VCaP (cell line): Measurements from ENCODE around the gene PRDM1.

ENCODE experiments used
- H3K27ac ChIP-seq: fragments of 450-650 bp; 2 replicates; pipeline ENCODE4 v1.5.1; 2017
- TF ChIP-seq, protein P1 (sequence below): fragments of 450-650 bp; conservative IDR thresholded peaks from 2 replicates; pipeline ENCODE4 v1.5.1; 2017; ENCODE audit warnings: mild to moderate bottlenecking, moderate library complexity

The PRDM1 gene

DNA sequence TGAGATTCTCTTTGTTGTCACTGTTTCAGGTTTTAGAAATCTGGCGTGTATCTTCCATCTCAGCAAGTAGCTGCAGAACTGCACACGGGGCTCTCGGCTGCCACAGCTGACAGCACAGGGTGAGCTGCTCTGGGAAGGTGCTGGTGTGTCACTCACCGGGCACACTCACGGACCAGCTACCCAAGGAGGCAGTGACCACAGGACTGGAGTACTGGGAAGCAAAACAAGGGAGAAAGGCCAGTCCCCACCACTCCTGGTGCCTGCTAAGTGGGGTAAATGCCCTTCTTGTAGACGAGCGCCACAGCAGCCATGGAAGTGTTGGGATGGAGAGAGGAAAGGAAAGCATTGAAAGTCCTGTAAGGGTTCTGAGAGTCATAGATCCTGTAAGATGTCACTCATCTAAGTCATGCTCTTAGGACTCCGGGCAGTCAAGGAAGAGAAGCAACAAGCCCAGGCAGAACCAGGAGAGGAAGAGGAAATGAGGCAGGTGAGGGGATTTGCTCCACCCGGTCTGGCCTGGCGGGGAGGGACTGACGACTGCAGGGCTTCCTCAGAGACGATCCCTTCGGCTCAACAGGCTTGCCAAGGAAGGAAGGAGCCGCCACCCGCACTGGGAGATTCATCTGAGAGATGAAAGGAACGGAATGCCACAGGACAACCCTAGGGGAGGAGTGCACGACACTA, 48.1 kb downstream of the PRDM1 start:
- no peak overlapping the region for H3K27ac ChIP-seq
- TF ChIP-seq, protein P1, sequence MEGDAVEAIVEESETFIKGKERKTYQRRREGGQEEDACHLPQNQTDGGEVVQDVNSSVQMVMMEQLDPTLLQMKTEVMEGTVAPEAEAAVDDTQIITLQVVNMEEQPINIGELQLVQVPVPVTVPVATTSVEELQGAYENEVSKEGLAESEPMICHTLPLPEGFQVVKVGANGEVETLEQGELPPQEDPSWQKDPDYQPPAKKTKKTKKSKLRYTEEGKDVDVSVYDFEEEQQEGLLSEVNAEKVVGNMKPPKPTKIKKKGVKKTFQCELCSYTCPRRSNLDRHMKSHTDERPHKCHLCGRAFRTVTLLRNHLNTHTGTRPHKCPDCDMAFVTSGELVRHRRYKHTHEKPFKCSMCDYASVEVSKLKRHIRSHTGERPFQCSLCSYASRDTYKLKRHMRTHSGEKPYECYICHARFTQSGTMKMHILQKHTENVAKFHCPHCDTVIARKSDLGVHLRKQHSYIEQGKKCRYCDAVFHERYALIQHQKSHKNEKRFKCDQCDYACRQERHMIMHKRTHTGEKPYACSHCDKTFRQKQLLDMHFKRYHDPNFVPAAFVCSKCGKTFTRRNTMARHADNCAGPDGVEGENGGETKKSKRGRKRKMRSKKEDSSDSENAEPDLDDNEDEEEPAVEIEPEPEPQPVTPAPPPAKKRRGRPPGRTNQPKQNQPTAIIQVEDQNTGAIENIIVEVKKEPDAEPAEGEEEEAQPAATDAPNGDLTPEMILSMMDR, result no peak

DNA sequence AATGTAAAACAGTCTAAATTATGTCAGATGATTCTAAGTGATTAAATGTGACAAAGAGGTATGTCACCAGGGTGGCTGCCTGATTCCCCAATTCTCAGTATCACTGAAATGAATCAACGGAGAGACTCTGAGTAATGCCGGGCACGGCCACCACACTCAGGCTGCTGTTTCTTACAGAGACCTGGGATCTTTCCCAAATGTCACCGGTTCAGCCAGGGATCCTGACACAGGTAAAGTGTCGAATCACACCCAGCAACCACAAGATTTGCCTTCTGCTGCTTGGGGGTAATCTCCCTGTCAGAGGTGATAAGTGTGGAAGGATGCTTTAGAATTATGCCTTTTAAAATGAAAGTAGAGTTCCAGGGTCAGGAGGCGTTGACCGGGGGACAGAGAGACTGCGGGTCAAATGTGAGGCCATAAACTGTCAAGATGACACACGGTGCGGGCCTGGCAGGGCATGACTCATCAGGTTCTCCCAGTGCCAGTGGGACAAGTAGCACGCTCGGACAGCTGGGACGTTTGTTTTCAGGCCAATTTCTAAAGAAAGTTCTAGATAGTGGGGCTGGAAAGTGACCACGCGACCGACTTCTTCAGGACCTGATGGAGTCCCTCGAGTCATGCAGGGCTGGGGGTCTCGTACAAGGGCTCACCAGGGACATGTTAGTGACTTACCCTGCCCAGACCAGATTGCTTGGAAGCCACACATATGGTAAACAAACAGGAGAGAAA, 48.9 kb downstream of the PRDM1 start:
- TF ChIP-seq, protein P1, result no peak
- H3K27ac ChIP-seq, result no peak overlapping the region

DNA sequence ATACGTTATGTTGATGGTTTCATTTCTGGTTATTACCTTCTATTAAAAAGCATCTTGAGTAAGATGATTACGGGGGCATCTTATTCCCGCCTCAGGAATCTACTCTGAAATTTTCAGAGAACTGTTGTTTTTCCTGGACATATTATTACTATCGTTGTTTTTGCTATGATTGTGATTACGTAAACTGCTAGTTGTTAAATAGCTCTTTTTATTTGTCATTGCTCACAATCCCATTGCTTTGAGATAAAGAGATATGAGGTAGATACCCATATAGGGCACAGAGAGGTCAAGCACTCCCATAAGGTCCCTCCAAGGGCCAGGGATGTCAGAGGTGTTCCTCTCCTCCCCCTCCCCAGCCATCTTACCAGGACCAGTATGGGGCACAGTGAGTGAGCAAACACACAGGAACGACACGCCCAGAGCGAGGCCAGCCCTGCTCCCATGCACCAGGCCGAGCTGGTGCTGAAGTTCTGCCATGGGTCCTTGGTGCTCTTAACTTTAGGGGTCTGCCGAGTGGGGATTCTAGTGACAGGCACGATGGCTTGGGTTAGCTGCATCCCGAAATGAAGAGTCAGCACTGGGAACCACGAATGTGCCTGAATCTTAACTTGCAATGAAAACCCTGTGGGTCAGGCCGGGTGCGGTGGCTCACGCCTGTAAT, 49.9 kb downstream of the PRDM1 start:
- TF ChIP-seq, protein P1, result no peak
- no peak overlapping the region for H3K27ac ChIP-seq

DNA sequence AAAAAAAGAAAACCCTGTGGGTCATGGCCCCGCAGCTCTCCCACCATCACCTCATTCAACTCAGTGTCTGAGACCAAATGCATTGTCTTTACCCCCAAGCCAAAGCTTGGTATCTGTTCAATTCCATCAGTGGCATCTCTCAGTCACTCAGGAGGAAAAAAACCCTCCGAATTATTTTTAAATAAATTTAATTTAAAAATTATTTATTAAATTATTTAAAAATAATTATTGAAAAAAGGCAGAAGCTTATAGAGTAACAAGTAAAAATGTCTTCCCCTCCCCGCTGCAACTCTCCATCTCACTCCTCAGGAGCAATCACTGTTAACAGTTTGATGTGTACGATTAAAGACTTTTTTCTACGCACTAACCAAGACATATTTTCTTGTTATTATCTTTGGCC, 50.7 kb downstream of the PRDM1 start:
- TF ChIP-seq, protein P1, result no peak
- H3K27ac ChIP-seq, result no peak overlapping the region

DNA sequence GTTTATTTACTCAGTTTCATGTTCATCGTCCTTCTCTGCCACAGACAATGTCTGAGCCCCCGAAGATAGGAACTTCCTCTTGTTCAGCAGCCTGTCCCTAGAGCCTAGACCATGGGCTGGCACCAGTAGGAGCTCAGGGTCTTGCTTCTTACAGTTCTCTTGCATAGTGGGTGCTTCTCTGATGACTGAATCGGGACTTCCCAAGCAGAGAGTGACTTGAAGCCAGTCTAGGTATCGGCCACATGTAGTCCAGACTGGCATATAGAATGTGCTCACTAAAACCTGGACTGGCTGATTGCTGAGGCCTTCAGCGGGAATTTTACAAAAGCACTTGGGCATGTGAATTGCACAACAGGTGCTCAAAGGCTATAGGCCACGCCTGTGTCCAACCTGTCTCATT, 52.0 kb downstream of the PRDM1 start:
- TF ChIP-seq, protein P1, result no peak
- H3K27ac ChIP-seq, result no peak overlapping the region

DNA sequence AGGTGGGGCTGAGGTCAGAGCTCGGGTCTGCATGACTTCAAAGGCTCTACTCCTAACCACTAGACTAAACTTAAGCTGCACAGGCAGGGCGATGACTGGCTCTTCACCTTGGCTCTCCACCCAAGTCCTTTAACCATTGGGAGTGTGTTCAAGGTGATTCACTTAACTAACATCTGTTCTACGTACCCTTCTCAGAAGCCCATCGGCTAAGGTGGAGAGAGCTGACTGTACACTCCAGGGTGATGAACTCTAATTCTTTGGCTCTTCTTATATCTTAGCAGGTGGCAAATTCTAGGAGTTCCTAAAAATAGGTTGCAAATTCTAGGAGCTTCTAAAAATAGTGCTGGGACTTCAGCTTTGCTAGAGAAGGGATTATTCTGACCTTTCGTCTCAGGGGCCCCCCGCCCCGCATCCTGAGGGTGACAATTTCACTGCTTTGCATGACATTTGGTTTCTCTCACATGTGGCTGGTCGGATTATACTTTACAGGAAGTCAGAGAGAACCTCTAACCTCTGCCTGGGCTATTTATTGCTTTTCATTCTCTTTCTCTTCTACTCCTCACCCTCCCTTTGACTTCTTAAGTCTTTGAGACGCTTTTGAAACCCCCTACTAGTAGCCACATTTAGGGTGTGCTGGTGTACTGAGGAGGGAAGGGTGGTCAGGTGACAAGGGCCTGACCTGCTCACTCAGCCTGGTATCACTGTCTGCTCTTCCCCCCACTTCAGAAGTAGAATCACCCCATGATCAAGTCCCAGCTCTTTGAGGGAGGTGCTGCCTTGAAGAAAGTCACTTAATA, 55.5 kb downstream of the PRDM1 start:
- TF ChIP-seq, protein P1, result no peak
- H3K27ac ChIP-seq, result no peak overlapping the region
